Smooth muscle cell (in vitro differentiated cells): ENCODE results near the gene RBMS1. TPM values are rescaled to one million over a fixed set of nuclear protein-coding genes. Genes with fewer than 3 reads are reported as not detected.

Experiments used
- DNase-seq: peaks from one replicate; lab custom pipeline; 2025; ENCODE audit not compliant: unreplicated experiment; lab: John Stamatoyannopoulos, UW
- H2AFZ ChIP-seq: fragments of 200-600 bp; sonication (generic); 2 replicates; pipeline ENCODE4 v1.6.0; 2016; ENCODE audit warnings: antibody characterized with exemption, low read depth, mild to moderate bottlenecking
- H3F3A ChIP-seq: fragments of 200-600 bp; sonication (generic); 2 replicates; pipeline ENCODE4 v1.6.0; 2017; ENCODE audit warnings: antibody characterized with exemption, low read depth
- H3K27ac ChIP-seq: fragments of 200-600 bp; sonication (generic); 2 replicates; pipeline ENCODE4 v1.5.1; 2016; ENCODE audit warnings: low read depth, mild to moderate bottlenecking
- H3K27me3 ChIP-seq: fragments of 200-600 bp; sonication (generic); 2 replicates; pipeline ENCODE4 v1.6.1; 2016; ENCODE audit warnings: low read depth, mild to moderate bottlenecking
- H3K36me3 ChIP-seq: fragments of 200-600 bp; sonication (generic); 2 replicates; pipeline ENCODE4 v1.5.1; 2016; ENCODE audit warnings: low read depth
- H3K4me1 ChIP-seq: fragments of 200-600 bp; sonication (generic); 2 replicates; pipeline ENCODE4 v1.5.1; 2016; ENCODE audit warnings: low read depth
- H3K4me2 ChIP-seq: fragments of 200-600 bp; sonication (generic); 2 replicates; pipeline ENCODE4 v1.6.0; 2016; ENCODE audit warnings: mild to moderate bottlenecking
- H3K4me3 ChIP-seq: fragments of 200-600 bp; sonication (generic); 2 replicates; pipeline ENCODE4 v1.5.1; 2016; ENCODE audit warnings: mild to moderate bottlenecking
- H3K79me2 ChIP-seq: fragments of 200-600 bp; sonication (generic); 2 replicates; pipeline ENCODE4 v1.6.0; 2016; ENCODE audit warnings: low read depth, mild to moderate bottlenecking
- H3K9ac ChIP-seq: fragments of 200-600 bp; sonication (generic); 2 replicates; pipeline ENCODE4 v1.6.0; 2016; ENCODE audit warnings: low read depth
- H3K9me3 ChIP-seq: fragments of 200-600 bp; sonication (generic); replicated peaks from 2 replicates; pipeline ENCODE4 v1.5.1; 2016; ENCODE audit warnings: low read depth
- H4K20me1 ChIP-seq: fragments of 200-600 bp; sonication (generic); 2 replicates; pipeline ENCODE4 v1.6.0; 2016; ENCODE audit warnings: low read depth
- CTCF ChIP-seq: fragments of 200-600 bp; sonication (generic); IDR thresholded peaks from 2 replicates; pipeline ENCODE4 v1.5.1; 2017; ENCODE audit warnings: borderline replicate concordance, mild to moderate bottlenecking, antibody characterized with exemption; ENCODE audit not compliant: insufficient read depth, poor library complexity, severe bottlenecking
- WGBS: methylation state at CpG from one replicate; pipeline ENCODE4 v1.1.7; 2016; ENCODE audit warnings: low lambda C conversion rate; 5-methylcytosine and 5-hydroxymethylcytosine counted together
- polyA plus RNA-seq: library from polyadenylated mRNA; unstranded; fragments of >200 nt; fragmentation: Nextera tagmentation; extraction: Ambion mirVana; gene quantifications from 2 replicates; pipeline ENCODE4 v1.2.1, GENCODE V29; 2016
- total RNA-seq: library from RNA; depleted of rRNA; stranded (reverse); fragments of >200 nt; gene quantifications from 2 replicates; pipeline ENCODE4 v1.2.3, GENCODE V29; 2014

Gene RBMS1
- total and polyA plus RNA-seq, 2 experiments from 2014 or later = 103 to 160 TPM

- Histone ChIP-seq H3K27ac (no peak overlapping the region), H3K4me2 (no peak overlapping the region), H3K4me3 (no peak overlapping the region)
Measured at GRCh38 chr2:160321006-160321405, 172.6 kb downstream of the RBMS1 start.

DNA sequence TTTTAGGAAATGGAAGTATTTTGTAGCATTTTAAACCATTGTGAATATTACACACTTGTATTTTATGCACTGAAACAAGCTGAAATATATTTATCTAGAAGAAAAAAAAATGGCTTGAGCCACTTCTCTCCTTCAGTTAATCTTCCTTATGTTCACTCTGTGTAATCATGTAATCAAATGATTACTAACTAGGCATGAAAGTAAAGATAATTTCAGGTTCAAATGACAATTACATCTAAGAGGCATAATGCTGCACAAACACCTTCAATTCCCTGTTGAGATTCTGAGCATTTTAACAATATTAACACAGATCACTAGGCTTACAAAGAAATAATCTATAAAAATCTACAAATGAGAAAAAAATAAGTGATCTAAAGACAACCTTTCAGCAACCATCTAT is 173.9 kb downstream of the RBMS1 start:
- H3K79me2 ChIP-seq = peaks cover 99% of the 10 kb centered on the region
- no peaks in the 10 kb centered on the region for H3K36me3 ChIP-seq
- no peaks in the 10 kb centered on the region for H3K9me3 ChIP-seq
- H3K4me1 ChIP-seq = peaks cover 26% of the 10 kb centered on the region
- no peak overlapping the region for H3K27ac ChIP-seq
- no peak for TF ChIP-seq CTCF
- H3K9ac ChIP-seq = no peak overlapping the region
- no peaks in the 10 kb centered on the region for H3F3A ChIP-seq
- H3K4me2 ChIP-seq = no peak overlapping the region
- no peaks in the 10 kb centered on the region for H3K27me3 ChIP-seq
- H2AFZ ChIP-seq = no peak overlapping the region
- no peak for DNase-seq
- no peak overlapping the region for H3K4me3 ChIP-seq
- peaks cover 95% of the 10 kb centered on the region for H4K20me1 ChIP-seq

More at GRCh38 chr2:160321006-160321405, 172.6 kb downstream of the RBMS1 start:
- Histone ChIP-seq H3F3A (peaks cover 1% of the 10 kb centered on the region), H3K36me3 (no peaks in the 10 kb centered on the region), H3K27me3 (no peaks in the 10 kb centered on the region), H3K4me1 (peaks cover 33% of the 10 kb centered on the region), H4K20me1 (peaks cover 98% of the 10 kb centered on the region), H3K9me3 (no peaks in the 10 kb centered on the region), H3K9ac (no peak overlapping the region), H2AFZ (no peak overlapping the region), H3K79me2 (peaks cover 100% of the 10 kb centered on the region)
- no peak for TF ChIP-seq CTCF
- no peak for DNase-seq
- WGBS = 85% methylated on average over 2 of the region's 2 CpGs

DNA sequence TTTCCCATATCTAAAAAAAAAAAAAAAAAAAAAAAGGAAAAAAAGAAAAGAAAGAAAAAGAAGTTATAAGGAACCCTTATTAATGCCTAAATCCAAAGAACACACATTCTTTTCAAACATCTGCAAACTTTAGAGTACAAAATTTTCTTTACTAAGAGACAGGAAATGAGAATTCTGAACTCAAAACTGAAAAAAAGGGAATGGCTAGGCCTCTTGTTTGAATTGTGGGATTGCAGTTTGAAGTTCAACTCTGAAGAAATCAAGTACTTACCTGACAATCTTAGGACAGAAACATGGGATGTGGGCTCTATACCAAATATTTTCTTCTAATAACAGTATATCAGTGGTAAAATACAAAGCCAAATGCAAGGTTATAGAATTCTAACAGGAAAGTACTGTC is 175.4 kb downstream of the RBMS1 start:
- peaks cover 26% of the 10 kb centered on the region for H3K4me1 ChIP-seq
- no peaks in the 10 kb centered on the region for H3K27me3 ChIP-seq
- no peak for TF ChIP-seq CTCF

More for the DNA sequence above, 175.4 kb downstream of the RBMS1 start:
- no peak for DNase-seq
- no peak overlapping the region for H3K4me3 ChIP-seq
- no peaks in the 10 kb centered on the region for H3F3A ChIP-seq
- no peak overlapping the region for H3K4me2 ChIP-seq
- H3K36me3 ChIP-seq = no peaks in the 10 kb centered on the region
- H3K79me2 ChIP-seq = peaks cover 96% of the 10 kb centered on the region
- H3K27ac ChIP-seq = no peak overlapping the region
- H2AFZ ChIP-seq = no peak overlapping the region
- peaks cover 94% of the 10 kb centered on the region for H4K20me1 ChIP-seq
- H3K9me3 ChIP-seq = no peaks in the 10 kb centered on the region
- no peak overlapping the region for H3K9ac ChIP-seq
